CD4-positive, alpha-beta T cell treated with Interleukin-12 subunit alpha and Interleukin-12 subunit beta, for 1 hour (primary cell): Measurements from ENCODE around the gene RTTN.
"Not testable (repeated sequence)": the region's sequence is repeated elsewhere in the genome, so short reads cannot be mapped to it uniquely, and the experiment has no call there.

Experiments used
- DNase-seq: peaks from one replicate; pipeline ENCODE4 v3.0.0-alpha.2; 2020

Gene RTTN

DNA sequence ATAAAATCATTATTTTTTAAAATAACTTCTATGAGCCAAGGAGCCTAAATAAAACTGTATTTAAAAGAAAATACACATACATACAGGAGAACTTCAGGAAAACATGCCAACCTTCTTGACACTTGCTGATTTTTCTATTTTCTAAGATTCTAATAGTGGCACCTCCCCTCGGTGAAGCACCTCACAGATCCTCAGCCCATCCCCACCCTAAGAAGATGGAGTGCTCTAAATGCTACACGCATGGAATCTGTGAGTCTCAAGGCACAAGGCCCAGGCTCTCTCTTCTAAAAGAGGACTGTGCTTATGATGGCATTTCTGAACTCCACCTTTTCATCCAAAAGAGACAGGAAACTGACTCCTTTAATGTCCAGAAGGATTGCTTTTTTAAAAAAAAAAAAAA lies 56.3 kb downstream of the RTTN start:
- no peak for DNase-seq

DNA sequence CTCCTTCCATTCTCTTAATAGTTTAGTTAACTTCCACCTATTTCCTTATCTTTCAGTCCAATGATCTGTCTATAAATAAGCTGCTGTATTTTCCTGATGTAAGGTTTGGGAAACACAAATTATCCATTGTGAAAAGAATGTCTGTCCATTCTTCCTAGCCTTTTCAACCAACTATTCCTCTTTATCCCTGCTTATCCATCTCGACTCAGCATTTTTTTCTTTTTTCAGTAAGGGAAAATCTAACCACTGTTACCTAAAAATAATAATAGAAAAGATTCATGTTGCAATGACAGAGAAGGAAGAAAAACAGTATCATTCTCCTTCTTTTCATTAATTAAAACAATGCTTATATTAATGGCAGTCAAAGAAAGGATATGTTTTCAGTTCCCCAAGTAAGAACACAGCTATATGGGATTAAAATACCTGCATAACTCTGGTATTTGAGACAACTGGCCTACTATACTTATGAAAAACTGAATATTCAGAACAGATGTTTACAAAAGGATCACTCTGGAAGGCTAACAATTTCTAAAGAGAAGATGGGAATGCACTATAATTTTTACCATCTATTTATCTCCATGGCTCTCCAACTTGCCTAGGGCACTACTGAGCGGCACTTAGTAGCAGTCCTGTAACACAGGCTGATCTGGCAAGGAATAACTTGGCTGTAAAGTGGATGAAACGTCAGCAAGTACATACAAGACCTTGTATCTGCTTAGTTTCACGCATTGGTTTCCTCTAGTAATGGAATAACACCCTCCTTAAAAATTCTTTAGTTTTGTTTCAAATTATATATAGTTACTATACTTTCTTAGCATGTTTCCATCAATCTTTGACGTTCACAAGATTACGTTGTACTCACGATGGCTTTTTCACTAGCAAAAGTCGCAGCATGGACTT lies 57.2 kb downstream of the RTTN start:
- DNase-seq: no peak

- no peak for DNase-seq
Observed at GRCh38 chr18:70146174-70146573, 59.3 kb downstream of the RTTN start.

DNA sequence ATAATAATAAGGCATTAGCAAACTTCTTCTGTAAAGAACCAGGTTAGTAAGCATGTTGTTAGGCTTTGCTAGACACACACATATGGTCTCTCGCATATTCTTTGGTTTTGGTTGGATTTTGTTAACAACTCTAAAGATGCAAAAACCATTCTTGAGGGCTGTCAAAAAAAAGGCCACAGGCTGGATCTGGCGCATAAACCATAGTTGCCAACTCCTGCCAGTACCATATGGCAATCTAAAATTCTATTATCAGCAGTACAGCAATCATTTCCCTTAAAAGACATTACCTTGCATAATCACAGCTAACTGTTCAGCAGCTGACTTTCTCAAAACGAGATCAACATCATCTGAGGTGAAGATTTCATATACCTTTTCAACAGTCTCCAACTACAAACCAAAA lies 63.5 kb downstream of the RTTN start:
- no peak for DNase-seq

GRCh38 chr18:70139138-70139537 lies 66.3 kb downstream of the RTTN start:
- no peak for DNase-seq

DNA sequence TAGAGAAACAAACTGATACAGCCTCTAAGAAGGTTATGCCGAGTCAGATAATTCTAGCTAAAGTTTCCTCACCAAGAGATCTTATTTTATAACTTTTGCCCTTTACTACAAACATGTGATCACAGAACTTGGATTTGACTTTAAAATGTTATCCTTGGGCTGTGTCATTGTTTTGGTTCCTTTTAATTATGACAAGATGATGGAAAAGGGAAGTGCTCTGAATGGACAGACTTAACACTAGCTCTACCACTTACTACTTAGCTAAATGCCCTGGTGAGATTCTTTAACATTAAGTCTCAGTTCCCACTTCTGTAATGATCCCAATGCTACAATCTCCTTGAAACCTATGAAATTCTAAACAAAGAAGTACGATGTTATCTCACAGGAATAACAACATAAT lies 69.9 kb downstream of the RTTN start:
- no peak for DNase-seq

- DNase-seq: no peak
Observed at GRCh38 chr18:70132999-70133398, 72.5 kb downstream of the RTTN start.

GRCh38 chr18:70128271-70128670 lies 77.2 kb downstream of the RTTN start:
- no peak for DNase-seq

DNA sequence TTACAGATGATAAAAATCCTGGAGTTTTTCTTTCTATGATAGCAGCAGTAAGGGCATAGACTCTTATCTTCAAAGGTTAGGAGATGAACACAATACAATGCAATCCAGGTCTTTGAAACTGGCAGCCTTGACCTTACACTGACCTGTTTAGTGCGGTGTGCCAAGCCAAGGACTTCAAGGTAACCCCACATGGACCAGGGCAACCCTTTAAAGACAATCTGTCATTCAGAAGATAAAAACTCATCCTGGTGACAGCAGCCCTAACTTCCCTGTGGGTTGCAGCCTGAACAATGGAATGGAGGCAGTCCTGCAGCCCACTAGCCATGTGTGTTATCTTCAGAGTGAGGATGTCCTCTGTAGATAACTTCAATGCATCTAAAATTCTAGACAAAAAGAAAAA lies 78.1 kb downstream of the RTTN start:
- DNase-seq: no peak

- DNase-seq: no peak
Observed at GRCh38 chr18:70126832-70127231, 78.7 kb downstream of the RTTN start.

GRCh38 chr18:70124139-70124538 lies 81.3 kb downstream of the RTTN start:
- DNase-seq: no peak

DNA sequence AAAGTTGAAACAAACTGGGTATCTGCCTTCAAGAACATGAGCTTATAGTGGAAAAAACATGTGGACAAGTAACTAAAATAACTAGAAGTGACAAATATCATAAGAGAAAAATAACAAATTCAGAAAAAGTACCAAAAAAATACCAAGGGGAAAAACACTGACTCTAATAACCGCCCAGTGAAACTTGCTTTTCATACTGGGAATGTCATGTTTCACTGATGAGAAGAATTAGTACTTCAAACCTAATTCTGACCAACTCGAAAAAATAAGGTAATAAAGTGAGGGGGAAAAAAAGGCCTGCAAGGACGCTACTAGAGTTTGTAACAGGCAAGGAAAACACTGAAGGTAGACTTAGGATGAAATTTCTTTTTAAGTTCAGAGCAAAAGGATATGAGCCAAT lies 83.6 kb downstream of the RTTN start:
- DNase-seq: no peak

- DNase-seq: no peak
Observed at GRCh38 chr18:70116949-70117348, 88.5 kb downstream of the RTTN start.

DNA sequence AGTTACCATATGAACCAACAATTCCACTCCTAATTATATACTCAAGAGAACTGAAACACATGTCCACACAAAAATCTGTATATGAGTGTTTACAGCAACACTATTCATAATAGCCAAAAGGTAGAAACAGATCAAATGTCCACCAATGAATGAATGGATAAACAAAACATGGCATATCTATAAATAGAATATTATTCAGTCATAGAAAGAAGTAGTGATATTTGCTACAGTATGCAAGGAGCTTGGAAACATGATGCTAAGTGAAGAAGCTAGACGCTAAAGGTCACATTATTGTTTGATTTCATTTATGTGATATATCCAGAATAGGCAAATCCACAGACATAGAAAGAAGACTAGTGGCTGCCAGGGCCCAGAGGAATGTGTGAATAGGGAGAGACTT lies 92.0 kb downstream of the RTTN start:
- DNase-seq: no peak

DNA sequence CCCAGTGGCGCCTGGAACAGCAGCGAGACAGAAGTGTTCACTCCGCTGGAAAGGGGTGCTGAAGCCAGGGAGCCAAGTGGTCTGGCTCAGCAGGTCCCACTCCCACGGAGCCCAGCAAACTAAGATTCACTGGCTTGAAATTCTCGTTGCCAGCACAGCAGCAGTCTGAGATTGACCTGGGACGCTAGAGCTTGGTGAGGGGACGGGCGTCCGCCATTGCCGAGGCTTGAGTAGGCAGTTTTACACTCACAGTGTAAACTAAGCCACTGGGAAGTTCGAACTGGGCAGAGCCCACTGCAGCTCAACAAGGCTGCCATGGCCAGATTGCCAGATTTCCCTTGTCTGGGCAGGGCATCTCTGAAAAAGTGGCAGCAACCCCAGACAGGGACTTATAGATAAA lies 94.8 kb downstream of the RTTN start:
- no peak for DNase-seq

- no peak for DNase-seq
Observed at GRCh38 chr18:70107091-70107490, 98.4 kb downstream of the RTTN start.

DNA sequence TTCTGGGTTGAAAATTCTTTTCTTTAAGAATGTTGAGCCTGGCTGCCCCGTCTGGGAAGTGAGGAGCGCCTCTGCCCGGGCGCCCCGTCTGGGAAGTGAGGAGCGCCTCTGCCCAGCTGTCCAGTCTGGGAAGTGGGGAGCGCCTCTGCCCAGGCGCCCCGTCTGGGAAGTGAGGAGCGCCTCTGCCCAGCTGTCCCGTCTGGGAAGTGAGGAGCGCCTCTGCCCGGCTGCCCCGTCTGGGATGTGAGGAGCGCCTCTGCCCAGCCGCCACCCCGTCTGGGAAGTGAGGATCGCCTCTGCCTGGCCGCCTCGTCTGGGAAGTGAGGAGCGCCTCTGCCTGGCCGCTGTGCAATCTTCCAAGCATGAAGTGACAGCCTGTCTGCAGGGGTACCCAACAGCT lies 102.6 kb downstream of the RTTN start:
- not testable (repeated sequence) for DNase-seq

DNA sequence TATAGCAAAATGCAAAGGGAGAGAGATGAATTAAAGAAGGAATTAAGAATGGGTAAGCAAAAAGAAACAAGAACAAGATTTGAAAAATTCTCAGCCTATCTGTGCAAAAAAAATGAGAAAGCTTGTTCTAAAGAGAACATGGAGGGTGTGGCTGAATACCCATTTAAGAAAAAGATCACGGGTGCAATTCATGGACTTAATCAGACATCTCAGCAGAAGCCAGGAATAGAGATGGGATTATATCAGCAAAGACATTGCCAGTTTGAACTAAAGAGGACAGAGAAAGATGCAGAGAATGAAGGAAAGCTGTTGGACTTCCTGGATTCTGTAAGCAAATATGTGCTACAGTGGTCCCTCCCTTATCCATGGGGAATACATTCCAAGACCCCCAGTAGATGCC lies 115.6 kb downstream of the RTTN start:
- no peak for DNase-seq

GRCh38 chr18:70086085-70086484 lies 119.4 kb downstream of the RTTN start:
- no peak for DNase-seq

DNA sequence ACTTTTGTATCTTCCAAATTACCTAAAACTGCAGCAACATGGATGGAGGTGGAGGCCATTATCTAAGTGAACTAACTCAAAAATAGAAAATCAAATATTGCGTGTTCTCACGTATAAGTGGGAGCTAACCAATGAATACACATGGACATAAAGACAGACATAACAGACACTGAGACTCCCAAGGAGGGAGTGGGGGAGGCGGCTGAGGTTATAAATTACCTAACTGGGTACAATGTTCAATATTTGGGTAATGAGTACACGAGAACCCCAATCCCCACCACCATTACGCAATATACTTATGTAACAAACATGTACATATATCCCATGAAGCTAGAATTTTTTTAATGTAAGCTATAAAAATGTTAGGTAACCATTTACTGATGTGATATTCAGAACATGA lies 119.8 kb downstream of the RTTN start:
- DNase-seq: no peak

DNA sequence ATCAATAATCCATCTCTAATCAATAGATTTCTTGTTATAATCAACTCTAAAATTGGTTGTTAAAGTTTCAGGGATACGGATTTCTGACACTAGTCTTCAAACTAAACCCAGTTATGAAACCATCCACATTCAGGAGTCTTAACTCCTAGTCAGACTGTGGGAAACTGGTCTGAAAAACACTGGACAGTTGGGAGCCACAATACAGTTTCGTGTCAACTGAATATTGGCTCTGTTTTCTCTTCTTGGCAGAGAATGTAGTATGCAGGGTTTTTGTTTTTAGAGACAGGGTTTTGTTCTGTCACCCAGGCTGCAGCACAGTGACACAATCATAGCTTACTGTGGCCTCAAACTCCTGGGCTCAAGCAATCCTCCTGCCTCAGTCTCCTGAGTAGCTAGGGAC lies 123.1 kb downstream of the RTTN start:
- no peak for DNase-seq

- DNase-seq: no peak
Observed at GRCh38 chr18:70078106-70078505, 127.4 kb downstream of the RTTN start.

- no peak for DNase-seq
Observed at GRCh38 chr18:70075906-70076305, 129.6 kb downstream of the RTTN start.

DNA sequence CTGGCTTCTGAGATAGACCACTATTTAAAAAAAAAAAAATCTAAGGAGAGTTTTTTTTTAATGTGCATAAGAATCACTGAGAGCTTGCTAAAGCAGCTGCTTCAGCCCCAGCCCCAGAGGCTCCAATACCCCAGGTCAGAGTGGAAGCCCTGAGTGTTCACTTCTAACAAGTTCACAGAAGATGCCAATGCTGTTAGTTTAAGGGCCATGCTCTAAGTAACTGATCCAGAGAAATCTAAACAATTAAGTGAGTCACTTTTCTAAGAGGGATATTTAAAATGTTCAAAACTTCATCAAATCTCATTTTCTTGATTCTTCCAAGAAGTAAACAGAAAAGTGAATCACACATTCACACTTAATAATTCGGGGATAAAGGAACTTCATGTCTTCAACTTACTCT lies 131.4 kb downstream of the RTTN start:
- no peak for DNase-seq

DNA sequence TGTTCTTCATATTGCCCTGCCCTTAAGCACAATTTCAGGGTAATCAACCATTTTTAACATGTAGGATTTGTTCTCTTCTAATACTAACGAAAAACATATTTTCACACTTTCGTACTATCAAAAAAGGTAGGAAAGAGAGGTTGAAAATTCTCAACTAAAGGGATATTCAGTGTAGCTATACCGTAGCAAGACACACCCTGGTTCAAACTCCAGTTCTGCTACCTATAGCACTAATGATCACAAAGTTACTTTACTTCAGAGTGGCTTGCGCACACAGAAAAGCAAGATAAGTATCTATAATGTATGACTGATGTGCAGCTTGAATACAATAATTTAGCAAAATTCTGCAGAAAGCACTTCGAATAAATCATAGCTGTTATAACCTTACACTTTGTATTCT lies 132.1 kb downstream of the RTTN start:
- DNase-seq: no peak
